GM23338 (cell line): ENCODE results near the gene PPP1R16B.

Experiments
- CREB1 ChIP-seq: fragments of 250-450 bp; sonication (Bioruptor Pico); IDR thresholded peaks from 2 replicates; pipeline ENCODE4 v1.5.0; 2020; ENCODE audit warnings: low read depth, mild to moderate bottlenecking, moderate library complexity
- EZH2 ChIP-seq: fragments of 200-600 bp; sonication (generic); IDR thresholded peaks from one replicate; pipeline ENCODE4 v1.8.0; 2017; ENCODE audit warnings: antibody characterized with exemption, mild to moderate bottlenecking, low read depth; ENCODE audit not compliant: unreplicated experiment
- EZH2phosphoT487 ChIP-seq: fragments of 200-600 bp; sonication (generic); IDR thresholded peaks from one replicate; pipeline ENCODE4 v1.8.1; 2018; ENCODE audit warnings: antibody characterized with exemption; ENCODE audit not compliant: unreplicated experiment
- JUNB ChIP-seq: IDR thresholded peaks from one replicate; pipeline ENCODE4 v1.6.1; 2016; ENCODE audit warnings: antibody characterized with exemption; ENCODE audit not compliant: unreplicated experiment
- NANOG ChIP-seq: IDR thresholded peaks from 2 replicates; pipeline ENCODE4 v1.6.1; 2016; ENCODE audit warnings: antibody characterized with exemption, borderline replicate concordance
- POLR2AphosphoS5 ChIP-seq: IDR thresholded peaks from 2 replicates; pipeline ENCODE4 v1.6.1; 2016; ENCODE audit warnings: antibody characterized with exemption, low read depth
- STAT1 ChIP-seq: IDR thresholded peaks from one replicate; pipeline ENCODE4 v1.6.1; 2016; ENCODE audit warnings: antibody characterized with exemption; ENCODE audit not compliant: unreplicated experiment
- ZNF114 ChIP-seq: fragments of 250-450 bp; sonication (Bioruptor Pico); IDR thresholded peaks from 2 replicates; pipeline ENCODE4 v1.5.0; 2020; ENCODE audit warnings: mild to moderate bottlenecking, moderate library complexity
- ZNF331 ChIP-seq: fragments of 250-450 bp; sonication (Bioruptor Pico); IDR thresholded peaks from 2 replicates; pipeline ENCODE4 v1.5.0; 2020; ENCODE audit warnings: low read depth, mild to moderate bottlenecking, moderate library complexity
- TF ChIP-seq, protein P1 (sequence below), 2 experiments: fragments of 200-600 bp in 1 of 2; sonication (generic) in 1 of 2; conservative IDR thresholded peaks; 2 replicates each; pipeline versions ENCODE4 v1.5.1 to v1.6.1; 2016 to 2017; ENCODE audit warnings: antibody characterized with exemption in 2 of 2, low read depth in 2 of 2, mild to moderate bottlenecking in 2 of 2, moderate library complexity in 1 of 2
- TF ChIP-seq, protein P2 (sequence below): IDR thresholded peaks from one replicate; pipeline ENCODE4 v1.6.1; 2018; ENCODE audit warnings: antibody characterized with exemption; ENCODE audit not compliant: unreplicated experiment
- TF ChIP-seq, protein P3 (sequence below): IDR thresholded peaks from 2 replicates; pipeline ENCODE4 v1.6.1; 2016; ENCODE audit warnings: antibody characterized with exemption
- TF ChIP-seq, protein P4 (sequence below): fragments of 250-450 bp; sonication (Bioruptor Pico); IDR thresholded peaks from 2 replicates; pipeline ENCODE4 v1.5.0; 2020; ENCODE audit warnings: mild to moderate bottlenecking, moderate library complexity

DNA sequence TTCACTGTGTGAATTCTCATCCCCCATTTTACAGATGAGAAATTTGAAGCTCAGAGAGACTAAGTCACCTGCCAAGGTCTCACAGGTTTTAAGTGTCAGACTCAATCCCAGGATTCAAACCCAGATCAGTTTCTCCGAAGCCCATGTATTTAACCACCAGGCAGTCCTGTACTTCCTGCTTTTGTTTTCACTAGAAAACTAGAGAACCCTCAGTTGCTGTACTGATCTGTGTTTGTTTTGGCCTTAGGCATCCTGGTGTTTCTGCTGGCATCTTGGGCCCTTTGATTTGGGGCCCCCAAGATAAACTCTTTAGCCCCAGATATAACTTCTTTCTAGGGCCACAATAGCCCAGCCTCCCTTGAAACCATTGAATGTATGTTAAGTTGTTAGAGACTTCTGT, 36.5 kb downstream of the PPP1R16B start:
- TF ChIP-seq ZNF114 (no peak), EZH2phosphoT487 (no peak), ZNF331 (CRISPR knock-in tag) (no peak), EZH2 (no peak), CREB1 (no peak), POLR2AphosphoS5 (no peak), STAT1 (no peak), NANOG (no peak), JUNB (no peak)
- TF ChIP-seq, protein P1, sequence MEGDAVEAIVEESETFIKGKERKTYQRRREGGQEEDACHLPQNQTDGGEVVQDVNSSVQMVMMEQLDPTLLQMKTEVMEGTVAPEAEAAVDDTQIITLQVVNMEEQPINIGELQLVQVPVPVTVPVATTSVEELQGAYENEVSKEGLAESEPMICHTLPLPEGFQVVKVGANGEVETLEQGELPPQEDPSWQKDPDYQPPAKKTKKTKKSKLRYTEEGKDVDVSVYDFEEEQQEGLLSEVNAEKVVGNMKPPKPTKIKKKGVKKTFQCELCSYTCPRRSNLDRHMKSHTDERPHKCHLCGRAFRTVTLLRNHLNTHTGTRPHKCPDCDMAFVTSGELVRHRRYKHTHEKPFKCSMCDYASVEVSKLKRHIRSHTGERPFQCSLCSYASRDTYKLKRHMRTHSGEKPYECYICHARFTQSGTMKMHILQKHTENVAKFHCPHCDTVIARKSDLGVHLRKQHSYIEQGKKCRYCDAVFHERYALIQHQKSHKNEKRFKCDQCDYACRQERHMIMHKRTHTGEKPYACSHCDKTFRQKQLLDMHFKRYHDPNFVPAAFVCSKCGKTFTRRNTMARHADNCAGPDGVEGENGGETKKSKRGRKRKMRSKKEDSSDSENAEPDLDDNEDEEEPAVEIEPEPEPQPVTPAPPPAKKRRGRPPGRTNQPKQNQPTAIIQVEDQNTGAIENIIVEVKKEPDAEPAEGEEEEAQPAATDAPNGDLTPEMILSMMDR (conservative IDR thresholded peaks at IDR 0.05; ENCODE audit: low read depth in 2 of 2): no peak
- TF ChIP-seq, protein P2, sequence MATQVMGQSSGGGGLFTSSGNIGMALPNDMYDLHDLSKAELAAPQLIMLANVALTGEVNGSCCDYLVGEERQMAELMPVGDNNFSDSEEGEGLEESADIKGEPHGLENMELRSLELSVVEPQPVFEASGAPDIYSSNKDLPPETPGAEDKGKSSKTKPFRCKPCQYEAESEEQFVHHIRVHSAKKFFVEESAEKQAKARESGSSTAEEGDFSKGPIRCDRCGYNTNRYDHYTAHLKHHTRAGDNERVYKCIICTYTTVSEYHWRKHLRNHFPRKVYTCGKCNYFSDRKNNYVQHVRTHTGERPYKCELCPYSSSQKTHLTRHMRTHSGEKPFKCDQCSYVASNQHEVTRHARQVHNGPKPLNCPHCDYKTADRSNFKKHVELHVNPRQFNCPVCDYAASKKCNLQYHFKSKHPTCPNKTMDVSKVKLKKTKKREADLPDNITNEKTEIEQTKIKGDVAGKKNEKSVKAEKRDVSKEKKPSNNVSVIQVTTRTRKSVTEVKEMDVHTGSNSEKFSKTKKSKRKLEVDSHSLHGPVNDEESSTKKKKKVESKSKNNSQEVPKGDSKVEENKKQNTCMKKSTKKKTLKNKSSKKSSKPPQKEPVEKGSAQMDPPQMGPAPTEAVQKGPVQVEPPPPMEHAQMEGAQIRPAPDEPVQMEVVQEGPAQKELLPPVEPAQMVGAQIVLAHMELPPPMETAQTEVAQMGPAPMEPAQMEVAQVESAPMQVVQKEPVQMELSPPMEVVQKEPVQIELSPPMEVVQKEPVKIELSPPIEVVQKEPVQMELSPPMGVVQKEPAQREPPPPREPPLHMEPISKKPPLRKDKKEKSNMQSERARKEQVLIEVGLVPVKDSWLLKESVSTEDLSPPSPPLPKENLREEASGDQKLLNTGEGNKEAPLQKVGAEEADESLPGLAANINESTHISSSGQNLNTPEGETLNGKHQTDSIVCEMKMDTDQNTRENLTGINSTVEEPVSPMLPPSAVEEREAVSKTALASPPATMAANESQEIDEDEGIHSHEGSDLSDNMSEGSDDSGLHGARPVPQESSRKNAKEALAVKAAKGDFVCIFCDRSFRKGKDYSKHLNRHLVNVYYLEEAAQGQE: no peak
- TF ChIP-seq, protein P3, sequence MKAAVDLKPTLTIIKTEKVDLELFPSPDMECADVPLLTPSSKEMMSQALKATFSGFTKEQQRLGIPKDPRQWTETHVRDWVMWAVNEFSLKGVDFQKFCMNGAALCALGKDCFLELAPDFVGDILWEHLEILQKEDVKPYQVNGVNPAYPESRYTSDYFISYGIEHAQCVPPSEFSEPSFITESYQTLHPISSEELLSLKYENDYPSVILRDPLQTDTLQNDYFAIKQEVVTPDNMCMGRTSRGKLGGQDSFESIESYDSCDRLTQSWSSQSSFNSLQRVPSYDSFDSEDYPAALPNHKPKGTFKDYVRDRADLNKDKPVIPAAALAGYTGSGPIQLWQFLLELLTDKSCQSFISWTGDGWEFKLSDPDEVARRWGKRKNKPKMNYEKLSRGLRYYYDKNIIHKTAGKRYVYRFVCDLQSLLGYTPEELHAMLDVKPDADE: no peak
- TF ChIP-seq, protein P4, sequence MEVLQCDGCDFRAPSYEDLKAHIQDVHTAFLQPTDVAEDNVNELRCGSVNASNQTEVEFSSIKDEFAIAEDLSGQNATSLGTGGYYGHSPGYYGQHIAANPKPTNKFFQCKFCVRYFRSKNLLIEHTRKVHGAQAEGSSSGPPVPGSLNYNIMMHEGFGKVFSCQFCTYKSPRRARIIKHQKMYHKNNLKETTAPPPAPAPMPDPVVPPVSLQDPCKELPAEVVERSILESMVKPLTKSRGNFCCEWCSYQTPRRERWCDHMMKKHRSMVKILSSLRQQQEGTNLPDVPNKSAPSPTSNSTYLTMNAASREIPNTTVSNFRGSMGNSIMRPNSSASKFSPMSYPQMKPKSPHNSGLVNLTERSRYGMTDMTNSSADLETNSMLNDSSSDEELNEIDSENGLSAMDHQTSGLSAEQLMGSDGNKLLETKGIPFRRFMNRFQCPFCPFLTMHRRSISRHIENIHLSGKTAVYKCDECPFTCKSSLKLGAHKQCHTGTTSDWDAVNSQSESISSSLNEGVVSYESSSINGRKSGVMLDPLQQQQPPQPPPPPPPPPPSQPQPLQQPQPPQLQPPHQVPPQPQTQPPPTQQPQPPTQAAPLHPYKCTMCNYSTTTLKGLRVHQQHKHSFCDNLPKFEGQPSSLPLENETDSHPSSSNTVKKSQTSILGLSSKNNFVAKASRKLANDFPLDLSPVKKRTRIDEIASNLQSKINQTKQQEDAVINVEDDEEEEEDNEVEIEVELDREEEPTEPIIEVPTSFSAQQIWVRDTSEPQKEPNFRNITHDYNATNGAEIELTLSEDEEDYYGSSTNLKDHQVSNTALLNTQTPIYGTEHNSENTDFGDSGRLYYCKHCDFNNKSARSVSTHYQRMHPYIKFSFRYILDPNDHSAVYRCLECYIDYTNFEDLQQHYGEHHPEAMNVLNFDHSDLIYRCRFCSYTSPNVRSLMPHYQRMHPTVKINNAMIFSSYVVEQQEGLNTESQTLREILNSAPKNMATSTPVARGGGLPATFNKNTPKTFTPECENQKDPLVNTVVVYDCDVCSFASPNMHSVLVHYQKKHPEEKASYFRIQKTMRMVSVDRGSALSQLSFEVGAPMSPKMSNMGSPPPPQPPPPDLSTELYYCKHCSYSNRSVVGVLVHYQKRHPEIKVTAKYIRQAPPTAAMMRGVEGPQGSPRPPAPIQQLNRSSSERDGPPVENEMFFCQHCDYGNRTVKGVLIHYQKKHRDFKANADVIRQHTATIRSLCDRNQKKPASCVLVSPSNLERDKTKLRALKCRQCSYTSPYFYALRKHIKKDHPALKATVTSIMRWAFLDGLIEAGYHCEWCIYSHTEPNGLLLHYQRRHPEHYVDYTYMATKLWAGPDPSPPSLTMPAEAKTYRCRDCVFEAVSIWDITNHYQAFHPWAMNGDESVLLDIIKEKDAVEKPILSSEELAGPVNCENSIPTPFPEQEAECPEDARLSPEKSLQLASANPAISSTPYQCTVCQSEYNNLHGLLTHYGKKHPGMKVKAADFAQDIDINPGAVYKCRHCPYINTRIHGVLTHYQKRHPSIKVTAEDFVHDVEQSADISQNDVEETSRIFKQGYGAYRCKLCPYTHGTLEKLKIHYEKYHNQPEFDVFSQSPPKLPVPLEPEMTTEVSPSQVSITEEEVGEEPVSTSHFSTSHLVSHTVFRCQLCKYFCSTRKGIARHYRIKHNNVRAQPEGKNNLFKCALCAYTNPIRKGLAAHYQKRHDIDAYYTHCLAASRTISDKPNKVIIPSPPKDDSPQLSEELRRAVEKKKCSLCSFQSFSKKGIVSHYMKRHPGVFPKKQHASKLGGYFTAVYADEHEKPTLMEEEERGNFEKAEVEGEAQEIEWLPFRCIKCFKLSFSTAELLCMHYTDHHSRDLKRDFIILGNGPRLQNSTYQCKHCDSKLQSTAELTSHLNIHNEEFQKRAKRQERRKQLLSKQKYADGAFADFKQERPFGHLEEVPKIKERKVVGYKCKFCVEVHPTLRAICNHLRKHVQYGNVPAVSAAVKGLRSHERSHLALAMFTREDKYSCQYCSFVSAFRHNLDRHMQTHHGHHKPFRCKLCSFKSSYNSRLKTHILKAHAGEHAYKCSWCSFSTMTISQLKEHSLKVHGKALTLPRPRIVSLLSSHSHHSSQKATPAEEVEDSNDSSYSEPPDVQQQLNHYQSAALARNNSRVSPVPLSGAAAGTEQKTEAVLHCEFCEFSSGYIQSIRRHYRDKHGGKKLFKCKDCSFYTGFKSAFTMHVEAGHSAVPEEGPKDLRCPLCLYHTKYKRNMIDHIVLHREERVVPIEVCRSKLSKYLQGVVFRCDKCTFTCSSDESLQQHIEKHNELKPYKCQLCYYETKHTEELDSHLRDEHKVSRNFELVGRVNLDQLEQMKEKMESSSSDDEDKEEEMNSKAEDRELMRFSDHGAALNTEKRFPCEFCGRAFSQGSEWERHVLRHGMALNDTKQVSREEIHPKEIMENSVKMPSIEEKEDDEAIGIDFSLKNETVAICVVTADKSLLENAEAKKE (CRISPR knock-in tag): no peak
